NCI-H460 (cell line): ENCODE measurements around the gene AGPAT3. TPM values are rescaled to one million over a fixed set of nuclear protein-coding genes. Genes with fewer than 3 reads are reported as not detected.

Experiments
- DNase-seq: peaks from one replicate; pipeline ENCODE4 v3.0.0-alpha.2; 2016; ENCODE audit warnings: low read depth; ENCODE audit errors: extremely low read depth
- total RNA-seq: library from RNA; depleted of rRNA; stranded (reverse); fragments of >200 nt; shearing (Covaris generic); gene quantifications from 2 replicates; pipeline ENCODE4 v1.2.3, GENCODE V29; 2014

The AGPAT3 gene
- total RNA-seq, 1 experiment from 2014 or later: 27.5 TPM

DNA sequence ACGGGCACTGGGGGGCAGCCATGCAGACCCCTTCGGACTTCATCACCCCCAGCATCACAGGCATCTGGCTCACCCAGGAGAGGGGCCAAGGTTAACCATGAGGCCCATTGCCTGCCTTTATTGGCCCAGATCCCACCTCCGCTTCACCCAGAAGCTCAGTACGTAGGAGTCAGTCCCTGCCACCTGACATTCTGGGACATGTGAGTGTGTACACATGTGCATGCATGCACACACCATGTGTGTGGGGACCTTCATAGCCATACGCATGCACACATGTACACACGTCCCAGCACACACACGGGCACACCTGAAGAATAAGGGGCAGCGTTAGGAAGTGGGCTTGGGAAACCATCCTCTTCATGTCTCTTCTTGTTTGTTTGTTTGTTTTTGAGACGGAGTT lies 123.0 kb downstream of the AGPAT3 start:
- no peak for DNase-seq

DNA sequence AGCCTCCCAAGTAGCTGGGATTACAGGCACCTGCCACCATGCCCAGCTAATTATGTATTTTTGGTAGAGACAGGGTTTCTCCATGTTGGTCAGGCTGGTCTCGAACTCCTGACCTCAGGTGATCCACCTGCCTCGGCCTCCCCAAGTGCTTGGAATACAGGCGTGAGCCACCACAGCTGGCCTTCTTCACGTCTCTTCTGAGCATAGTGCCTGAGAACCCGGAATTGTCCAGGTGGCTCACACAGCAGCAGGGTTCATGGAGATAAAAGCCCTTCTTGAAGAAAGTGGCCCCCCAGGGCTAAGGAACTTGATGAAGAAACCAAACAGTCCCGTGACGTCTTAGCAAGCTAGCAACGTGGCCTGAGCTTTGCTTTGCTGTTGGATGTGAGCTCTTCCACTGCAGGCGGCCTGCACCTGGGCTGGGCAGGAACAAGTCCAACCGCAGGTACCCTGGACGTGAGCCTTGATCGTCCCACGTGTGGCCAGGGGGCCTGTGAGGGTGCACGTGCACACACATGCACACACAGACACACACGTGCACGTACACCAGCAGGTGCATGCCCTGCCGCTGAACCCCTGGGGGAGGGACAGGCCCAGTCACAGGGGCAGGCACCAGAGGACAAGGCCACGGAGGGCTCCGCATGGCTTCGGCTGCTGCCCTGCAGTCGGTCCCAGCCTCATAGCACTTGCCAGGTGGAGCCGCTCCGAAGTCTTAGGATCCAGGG lies 123.6 kb downstream of the AGPAT3 start:
- no peak for DNase-seq

DNA sequence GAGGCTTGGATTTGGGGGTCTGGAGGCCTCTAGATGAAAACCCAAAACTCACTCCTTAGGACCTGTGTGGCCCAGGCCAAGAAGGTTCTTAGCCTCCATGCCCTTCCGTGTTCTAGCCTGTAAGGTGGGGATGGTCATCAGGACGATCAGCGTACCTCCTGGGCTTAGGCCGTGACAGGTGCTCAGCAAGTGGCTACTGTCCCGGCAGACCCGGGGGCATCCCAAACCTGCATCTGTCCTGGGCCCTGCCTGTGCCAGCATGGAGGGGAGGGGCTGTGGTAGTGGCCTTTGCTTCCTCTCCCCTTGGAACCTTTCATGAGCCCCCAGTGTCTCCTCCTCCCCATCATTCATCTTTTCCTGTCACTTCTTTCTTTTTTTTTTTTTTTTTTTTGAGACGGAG lies 124.4 kb downstream of the AGPAT3 start:
- no peak for DNase-seq

DNA sequence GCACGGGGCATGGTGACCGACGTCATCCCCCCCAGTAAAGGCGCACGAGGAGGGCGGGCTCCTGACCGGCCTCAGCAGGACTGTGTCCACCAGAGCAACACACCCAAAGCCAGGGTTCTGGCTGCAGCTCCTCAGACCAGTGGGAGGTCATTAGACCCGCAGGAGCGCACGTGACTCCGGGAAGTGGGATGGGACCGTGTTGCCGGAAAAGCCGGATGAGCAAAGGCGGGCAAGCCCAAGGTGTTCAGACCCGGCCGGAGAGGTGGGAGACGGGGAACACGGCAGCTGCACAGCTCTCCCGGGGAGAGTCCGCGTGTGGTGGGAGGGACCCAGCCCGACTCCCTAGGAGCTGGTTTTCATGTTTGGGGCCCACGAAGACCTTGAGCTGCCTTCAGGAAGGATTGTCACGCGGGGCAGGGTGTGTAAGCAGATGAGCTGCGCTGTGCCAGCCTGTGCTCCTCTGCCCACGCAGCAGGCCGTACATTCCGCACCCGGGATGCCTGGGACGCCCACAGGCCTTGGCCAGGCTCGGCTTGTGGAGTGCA lies 126.5 kb downstream of the AGPAT3 start:
- DNase-seq: no peak

DNA sequence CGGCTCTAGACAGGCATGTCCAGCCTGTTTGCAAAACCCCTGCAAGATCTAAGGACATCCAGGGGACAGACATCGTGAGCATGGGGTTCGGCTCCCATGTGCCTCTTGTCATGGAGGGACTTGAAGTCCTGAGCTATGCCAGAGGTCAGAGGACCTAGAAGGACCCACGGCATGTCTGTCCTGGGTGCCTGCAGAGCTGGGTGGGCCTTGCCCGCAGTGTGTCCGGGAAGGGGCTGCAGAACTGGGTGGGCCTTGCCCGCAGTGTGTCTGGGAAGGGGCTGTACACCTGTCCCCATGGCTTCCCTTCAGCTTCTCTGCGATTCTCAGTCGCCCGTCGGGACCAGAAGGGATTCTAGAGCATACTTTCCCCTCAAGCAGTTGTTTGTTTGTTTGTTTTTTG lies 127.1 kb downstream of the AGPAT3 start:
- DNase-seq: no peak

DNA sequence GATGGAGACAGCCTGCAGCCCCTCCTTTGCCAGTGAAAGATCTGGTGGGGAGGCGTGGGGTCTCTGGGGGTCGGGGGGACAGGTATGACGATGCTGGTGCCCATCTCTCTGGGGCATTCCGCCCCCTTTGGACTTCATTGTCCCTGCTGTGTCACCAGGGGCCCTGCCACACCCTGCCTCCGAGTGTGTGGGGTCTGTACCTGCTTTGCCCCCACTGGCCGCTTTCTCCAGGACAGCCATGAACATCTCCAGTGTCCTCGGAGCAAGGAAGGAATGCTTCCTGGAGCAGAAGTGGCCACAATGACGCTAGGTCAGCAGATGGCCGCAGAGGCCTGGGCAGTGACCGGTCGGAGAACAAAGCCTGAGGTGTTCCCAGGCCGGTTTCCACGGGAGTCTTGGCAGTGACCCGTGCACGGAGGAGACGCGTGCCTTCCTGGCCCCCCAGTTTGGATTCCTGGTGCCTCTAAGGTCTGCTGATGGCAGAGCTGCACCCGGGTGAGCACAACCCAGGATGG lies 128.5 kb downstream of the AGPAT3 start:
- no peak for DNase-seq

DNA sequence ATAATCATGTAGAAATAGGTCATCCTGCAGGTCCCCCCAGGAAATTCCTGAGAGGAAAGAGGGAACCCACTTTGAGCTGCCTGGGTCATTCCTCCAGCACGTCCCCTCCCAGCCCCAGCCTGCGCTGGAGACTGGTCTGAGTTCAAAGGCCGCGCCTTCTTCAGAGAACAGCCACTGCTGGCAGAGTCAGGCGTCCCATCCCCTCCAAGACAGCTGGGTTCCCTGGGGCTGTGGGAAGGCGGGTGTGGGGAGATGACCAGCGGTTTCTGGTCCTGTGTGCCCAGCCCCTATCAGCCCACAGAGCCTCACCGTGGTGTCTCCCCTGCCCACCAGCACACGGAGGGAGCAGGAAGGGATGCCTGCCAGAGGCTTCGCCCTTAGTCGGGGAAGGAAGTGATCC lies 129.1 kb downstream of the AGPAT3 start:
- DNase-seq: no peak

DNA sequence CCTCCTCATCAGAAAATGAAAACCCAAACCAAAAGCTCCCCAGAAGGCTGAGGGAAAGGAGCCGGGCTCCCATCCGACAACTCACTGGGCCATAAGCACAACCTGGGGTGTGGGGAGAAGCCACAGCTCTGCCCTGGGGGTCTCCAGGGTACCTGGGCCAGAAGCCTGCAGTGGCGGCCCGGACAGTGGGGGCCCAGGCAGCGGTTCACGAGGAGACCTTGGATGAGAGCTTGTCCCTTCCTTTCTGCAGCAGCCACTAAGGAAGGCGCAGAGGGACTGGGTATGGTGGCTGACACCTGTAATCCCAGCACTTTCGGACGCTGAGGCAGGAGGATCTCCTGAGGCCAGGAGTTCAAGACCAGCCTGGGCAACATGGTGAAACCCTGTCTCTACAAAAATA lies 129.6 kb downstream of the AGPAT3 start:
- DNase-seq: no peak

DNA sequence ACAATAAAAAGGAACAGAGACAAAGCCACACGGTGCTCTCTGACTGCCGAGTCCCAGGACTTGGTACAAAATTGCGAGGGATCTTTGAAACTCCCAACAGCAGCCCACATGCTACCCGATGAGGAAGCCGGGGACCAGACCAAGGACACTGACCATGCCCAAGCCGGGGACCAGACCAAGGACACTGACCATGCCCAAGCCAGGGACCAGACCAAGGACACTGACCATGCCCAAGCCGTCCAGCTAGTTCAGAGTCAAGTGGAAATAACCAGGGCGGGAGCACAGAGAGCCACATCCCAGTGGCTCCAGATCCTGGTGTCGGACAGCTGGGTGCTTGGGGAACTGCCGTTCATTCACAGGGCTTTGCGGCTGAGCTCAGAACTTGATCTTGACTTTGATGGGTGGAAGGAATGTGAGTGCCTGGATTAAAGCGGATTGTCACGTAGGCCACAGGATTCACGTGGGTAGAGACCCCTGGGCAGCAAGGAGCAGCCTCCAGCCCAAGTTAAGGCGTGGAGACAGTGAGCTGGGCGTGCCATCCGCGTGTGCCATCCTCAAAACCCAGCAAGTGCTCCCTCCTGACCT lies 130.6 kb downstream of the AGPAT3 start:
- no peak for DNase-seq

DNA sequence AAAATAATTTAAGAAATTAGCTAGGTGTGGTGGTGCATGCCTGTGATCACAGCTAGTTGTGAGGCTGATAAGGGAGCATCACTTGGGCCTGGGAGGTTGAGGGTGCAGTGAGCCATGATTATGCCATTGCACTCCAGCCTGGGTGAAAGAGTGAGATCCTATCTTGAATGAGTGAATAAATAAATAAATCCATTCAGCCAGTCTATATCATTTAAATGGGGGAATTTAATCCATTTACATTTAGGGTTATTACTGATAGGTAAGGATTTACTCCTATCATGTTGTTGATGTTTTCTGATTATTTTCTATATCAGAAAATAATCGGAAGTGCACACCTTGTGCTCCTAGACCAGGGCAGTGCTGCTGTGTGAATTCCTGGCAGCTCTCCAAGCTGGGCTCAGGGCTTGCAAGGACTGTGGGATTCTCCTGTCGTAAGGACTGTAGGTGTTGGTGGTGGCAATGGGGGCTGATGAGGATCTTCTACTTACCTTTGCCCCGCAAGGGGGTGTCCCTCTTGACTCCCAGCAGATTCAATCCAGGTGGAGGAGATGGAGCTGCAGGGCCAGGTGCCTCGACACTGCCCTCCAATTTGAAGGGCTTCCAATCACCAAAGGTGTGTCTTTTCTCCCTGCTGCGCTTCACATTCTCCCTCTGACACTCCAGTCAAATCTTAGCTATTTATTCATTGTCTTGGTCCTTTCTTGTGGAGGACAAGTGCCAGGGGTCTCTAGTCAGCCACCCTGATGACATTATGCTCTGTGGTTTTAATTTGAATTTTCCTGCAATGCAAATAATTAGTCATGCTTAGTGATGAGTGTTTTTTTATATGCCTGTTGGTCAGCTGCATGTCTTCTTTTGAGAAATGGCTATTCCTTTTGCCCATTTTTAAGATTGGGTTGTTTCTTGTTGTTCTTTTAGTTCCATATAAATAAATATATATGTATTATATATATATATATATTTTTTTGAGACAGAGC lies 133.0 kb downstream of the AGPAT3 start:
- DNase-seq: no peak

DNA sequence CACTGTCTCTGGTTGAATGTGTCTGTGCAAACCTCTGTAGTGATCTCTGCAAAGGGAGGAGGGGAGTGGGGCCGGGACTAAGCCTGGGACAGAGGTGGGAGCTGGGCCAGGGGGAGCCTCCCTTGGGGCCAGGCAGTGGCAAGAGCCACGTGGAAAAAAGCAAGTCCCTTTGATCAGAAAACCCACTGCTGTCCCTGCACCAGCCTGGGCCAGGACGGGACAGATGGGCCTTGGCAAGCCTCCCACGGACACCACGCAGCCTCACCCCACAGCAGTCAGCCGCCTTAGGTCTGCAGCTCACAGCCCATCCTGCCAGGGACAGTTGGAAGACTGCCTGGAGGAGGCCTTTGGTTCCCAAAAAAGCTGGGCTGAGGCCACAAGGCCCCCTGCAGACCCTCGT lies 135.3 kb downstream of the AGPAT3 start:
- no peak for DNase-seq

DNA sequence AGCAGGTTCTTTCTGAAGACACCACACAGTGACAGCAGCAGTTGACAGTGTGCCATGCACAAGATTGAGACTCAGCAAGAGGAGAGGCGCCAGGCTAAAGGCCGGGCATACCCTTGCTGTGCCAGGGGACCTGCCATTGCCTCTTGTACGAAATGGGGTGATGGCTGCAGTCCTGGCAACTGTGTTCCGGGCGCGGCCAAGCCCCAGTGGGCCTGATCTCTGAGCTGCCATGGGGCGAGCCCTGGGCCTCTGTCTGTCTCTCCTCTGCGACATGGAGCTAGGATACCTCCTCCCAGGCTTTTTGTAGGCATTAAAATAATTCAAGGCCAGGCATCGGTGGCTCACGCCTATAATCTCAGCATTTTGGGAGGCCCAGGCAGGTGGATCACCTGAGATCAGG lies 137.5 kb downstream of the AGPAT3 start:
- DNase-seq: no peak

DNA sequence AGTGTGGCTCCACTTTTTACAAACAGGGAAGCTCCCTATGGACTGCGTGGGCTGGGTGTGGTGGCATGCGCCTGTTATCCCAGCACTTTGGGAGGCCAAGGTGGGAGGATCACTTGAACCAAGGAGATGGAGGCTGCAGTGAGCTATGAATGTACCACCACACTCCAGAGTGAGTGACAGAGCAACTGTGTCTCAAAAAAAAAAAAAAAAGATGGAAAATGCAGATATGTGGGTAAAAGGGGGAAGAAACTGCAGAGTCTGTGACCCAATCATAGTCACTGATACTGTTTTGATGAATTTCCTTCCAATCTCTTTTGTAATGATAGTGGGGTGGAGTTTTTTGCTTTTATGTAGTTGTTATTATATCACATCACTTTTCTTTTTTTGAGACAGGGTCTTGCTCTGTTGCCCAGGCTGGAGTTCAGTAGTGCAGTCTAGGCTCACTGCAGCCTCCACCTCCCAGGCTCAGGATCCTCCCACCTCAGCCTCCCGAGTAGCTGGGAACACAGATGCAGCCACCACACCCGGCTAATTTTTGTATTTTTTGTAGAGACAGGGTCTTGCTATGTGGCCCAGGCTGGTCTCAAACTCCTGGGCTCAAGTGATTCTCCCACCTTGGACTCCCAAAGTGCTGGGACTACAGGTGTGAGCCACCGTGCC lies 138.4 kb downstream of the AGPAT3 start:
- no peak for DNase-seq

DNA sequence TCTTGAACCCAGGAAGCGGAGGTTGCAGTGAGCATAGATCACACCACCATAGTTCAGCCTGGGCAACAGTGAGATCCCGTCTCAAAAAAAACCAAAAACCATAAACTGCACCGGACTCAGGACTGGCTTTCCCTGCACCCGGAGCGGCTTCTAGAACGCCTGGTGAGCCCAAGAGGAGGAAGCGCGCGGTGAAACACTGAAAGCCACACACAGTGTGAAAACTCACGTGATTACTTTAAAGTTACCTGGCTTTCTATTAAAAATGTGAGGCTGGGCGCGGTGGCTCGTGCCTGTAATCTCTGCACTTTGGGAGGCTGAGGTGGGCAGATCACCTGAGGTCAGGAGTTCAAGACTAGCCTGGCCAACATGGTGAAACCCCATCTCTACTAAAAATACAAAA lies 140.0 kb downstream of the AGPAT3 start:
- DNase-seq: no peak

DNA sequence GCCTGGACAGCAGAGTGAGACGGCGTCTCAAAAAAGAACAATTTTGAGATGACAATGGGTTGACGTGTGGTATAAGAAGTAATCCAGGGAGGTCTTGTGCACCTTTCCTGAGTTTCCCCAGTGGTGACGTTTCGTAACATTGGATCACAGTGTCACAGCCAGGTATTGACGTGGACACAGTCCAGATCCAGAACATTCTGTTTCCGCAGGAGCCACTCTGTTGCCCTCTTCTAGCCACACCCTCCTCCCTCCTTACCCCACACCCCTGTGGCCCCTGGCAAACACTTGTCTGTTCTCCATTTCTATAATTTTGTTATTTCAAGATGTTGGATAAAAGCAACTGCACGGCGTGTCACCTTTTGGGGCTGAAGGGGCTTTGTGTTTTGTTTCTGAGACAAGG lies 140.6 kb downstream of the AGPAT3 start:
- DNase-seq: no peak

DNA sequence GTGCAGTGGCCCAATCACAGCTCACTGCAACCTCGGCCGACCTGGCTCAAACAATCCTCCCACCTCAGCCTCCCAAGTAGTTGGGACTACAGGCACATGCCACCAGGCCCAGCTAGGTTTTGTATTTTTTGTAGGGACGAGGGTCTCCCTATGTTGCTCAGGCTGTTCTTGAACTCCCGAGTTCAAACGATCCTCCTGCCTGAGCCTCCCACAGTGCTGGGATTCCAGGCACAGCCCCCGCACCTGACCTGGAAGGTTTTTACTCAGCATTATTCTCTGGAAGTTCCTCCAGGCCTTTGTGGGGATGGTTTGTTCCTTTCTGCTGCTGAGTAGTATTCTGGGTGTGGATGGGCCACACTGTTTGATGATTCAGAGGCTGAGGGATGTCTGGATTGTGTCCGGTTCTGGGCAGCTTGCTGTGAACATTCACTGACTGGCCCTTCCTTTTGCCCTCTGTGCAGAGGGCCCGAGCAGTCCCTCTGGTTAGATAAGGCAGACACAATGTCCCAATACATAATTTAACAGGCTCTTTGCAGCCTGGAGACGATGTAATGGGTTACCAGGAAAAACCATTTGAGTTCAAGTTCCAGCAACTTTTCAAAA lies 141.1 kb downstream of the AGPAT3 start:
- DNase-seq: no peak

DNA sequence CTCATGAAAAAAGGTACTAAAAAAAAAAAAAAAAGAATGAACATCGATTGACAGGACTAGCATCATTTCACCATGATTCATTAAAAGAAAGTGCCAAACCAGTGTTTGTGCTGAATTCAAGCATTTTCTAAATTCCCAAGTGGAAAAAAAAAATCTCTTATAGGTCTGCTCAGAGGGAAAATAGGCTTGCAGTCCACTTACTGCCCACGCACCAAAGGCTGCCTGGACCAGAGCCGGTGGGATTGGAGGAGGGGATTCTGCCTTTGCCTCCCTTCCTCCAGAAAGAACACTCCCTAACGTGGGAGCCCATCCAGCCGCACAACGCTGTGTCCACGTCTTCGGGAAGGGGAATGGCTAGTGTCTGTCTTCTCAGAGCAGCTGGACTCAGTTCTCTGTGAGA lies 141.6 kb downstream of the AGPAT3 start:
- DNase-seq: no peak

DNA sequence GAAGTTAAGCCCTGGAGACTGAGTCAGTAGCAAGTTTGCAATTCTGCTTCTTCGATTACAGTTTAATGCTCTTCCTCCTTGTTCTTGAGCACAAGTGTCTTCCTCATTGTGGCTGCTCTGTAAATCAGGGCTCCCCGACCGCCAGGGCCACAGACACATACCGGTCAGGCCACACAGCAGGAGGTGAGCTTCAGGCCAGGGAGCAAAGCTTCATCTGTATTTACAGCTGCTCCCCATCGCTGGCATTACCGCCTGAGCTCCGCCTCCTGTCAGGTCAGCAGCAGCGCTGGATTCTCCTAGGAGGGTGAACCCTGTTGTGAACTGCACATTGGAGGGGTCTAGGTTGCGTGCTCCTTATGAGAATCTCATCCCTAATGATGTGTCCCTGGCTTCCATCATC lies 145.4 kb downstream of the AGPAT3 start:
- DNase-seq: no peak

DNA sequence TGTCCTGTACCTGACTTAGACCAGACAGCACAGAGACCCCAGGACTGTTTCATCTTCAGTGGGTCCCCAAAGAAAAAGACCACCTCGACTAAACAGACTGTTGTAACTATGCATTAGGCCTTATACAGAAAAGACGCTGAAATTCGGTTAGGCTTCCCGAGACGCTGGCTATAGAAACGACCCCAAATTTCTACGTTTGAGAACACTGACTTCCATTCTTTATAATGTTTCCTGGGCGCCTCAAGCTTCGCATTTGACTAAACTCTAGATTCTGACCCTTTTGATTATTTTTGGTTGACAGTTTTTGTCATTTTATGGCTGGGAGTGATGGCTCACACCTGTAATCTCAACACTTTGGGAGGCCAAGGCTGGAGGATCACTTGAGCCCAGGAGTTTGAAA lies 146.1 kb downstream of the AGPAT3 start:
- no peak for DNase-seq
